Smooth muscle cell of the brain vasculature (primary cell): Measurements from ENCODE around the gene PPME1.

Experiments
- DNase-seq: peaks from one replicate; pipeline ENCODE4 v3.0.0-alpha.2; 2012; ENCODE audit warnings: low read depth, low spot score

The PPME1 gene

GRCh38 chr11:74159642-74160041 lies 11.4 kb upstream of the PPME1 start:
- no peak for DNase-seq

DNA sequence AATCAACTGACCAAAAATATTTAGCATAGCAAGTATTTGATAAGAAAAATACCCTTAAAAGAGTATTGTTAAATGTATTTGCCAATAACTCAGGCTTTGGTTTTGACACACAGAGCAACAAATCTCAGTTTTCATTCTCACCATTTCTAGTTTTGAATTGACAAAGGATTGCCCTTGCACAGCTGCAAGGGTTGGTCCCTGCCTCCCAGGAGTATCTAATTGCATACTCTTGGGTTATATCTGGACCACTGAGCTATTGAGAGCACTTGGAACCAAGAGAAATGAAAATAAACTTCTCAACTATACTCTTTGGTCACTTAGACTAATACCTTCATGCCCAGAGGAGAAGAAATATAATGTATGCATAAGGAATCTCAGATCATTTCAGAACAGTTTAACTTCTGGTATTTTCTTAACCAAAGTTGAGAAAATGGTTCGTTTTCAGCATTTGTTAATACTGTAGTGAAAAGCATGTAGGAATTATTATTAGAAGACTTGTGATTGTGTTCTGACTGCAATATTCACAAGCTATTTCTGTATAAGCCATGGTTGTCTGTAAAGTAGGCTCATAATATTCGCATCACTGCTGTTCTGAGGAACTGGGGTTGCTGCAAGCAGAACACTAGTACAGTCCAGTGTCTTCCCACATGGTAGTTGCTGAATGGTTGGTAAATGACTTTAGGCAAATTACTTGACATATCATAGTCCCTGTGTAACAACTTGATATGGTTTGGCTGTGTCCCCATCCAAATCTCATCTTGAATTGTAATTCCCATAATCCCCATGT lies 8.2 kb upstream of the PPME1 start:
- DNase-seq, result no peak

GRCh38 chr11:74168838-74169237 lies 2.3 kb upstream of the PPME1 start:
- DNase-seq, result no peak

DNA sequence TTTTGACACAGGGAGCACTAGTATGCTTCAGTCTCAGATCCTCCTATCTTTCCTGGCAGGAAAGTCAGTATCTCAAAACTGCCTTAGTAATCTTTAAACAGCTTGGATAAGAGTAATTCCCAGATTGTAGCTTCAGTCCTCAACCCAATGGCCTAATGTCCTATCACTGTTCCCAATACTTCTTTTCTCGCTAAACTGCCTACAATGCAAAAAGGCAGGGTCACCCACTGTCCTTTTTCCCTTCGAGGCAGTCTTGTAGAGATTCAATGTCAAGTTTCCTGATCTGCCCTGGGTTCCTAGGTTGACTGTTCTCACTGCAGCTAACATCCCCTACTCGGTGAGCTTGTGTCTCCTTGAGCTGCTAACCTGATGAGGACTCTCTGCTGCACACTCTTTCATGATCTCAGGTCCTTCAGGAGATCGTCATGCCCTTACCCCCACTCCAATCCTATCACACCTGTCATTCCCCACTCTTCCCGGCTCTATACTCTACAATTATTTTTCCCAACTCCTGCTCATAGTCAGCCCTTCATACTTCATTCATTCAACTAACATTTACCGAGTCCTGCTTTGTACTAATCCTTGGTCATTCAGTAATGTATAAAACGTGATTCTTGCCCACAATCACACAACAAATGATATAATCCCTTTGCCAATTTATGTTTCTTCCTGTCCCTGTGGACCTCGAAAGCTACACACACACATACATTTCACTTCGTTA lies 1.2 kb upstream of the PPME1 start:
- no peak for DNase-seq

DNA sequence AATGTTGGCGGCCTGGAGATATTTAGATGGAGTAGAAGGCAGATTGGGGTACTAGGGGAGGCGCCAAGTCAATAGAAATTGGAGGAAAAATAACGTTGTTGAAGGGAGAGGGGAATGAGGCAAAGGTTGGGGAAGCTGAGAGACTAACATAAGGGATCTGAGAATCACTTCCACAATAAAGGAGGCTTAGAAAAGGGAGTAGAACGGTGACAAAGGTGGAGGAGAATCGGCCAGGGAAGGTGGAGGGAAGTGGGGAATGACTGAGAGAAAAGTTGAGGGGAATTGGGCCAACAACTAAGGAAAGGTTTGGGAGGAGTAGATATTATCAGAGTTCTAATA lies 510 bp downstream of the PPME1 start:
- DNase-seq, result no peak

DNA sequence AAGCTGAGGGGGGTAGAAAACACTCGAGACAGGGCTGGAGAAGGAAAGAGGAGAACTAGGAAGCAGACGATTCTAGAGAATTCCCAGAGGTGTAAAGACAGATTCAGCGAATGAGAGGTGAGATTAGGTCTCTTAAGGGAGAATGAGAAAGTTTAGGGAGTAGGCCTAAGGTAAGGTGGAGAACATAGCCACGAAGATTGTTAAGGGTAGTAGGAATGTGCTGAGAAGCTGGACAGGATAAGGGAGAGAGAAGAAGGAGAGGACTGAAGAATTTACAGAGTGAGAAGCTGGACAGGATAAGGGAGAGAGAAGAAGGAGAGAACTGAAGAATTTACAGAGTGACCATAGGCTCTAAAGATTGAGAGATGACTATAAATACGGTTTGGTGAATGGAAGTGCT lies 908 bp downstream of the PPME1 start:
- DNase-seq, result no peak

DNA sequence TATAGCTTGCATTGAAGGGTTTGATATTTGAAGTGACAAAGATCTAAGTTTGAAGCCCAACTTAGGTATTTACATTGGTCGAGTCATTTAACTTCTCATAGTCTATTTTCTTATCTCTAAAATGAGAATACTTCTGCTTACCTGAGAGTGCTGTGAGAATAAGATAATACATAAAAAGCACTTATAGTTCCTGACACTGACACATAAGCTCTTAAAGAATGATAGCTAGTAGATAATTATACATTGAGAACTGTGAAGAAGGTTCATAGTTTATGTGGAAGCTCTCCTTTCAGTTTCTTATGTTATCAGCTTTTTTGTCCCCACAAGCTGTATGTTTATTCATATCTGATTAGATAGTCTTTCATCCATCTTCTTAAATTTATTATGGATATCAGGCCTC lies 4.8 kb downstream of the PPME1 start:
- no peak for DNase-seq

DNA sequence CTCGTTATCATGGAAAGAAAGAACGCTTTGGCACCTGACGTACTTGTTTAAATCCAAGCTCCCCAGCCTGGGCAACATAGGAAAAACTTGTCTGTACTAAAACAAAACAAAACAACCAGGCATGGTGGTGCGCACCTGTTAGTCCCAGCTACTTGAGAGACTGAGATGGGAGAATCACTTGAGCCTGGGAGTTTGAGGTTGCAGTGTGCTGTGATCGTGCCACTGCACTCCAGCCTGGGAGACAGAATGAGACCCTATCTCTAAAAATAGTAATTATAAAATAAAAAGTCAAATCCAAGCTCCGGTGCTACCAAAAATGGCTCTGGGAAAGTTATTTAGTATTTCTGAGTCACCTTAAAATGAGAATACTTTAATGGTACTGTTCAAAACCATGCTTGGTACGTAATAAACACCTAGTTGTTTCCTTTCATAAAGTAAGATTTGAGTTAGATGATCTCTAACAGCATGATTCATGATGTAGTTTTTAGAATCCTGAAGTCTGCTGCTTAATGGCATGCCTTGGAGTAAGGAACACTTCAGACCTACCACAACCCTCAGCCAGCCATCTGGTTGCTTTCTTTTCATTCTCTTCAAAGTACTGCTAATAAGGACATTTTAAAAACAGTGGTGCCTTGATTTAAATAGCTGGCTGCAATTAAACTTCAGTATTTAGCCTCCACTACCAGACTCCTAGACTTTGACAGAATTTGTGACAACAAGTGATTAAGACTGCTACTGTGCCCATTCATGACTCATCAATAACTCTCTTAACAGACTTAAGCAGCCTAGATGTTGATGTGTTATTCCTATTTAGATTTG lies 8.4 kb downstream of the PPME1 start:
- DNase-seq, result no peak

GRCh38 chr11:74182635-74183034 lies 11.5 kb downstream of the PPME1 start:
- DNase-seq, result no peak

- no peak for DNase-seq
Observed at GRCh38 chr11:74185285-74185684, 14.2 kb downstream of the PPME1 start.

- no peak for DNase-seq
Observed at GRCh38 chr11:74185695-74186094, 14.6 kb downstream of the PPME1 start.

DNA sequence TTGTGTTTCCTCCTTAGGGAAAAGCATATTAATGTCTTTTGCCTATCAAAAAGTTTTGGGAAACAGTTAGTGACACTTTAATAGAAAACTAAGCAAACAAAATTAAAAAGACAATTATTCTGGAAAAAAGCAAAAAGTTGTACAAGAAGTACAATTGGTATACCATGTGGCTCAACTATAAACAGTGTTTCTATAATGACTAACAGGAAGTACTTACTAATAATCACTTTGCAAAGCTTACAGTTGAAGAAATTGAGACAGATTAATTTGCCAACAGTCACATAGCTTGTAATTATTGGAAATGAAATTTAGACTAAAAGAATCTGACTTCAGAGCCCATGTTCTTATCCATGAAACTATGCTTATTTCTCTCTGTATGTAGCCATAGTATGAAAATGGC lies 24.7 kb downstream of the PPME1 start:
- DNase-seq, result no peak

- DNase-seq, result no peak
Observed at GRCh38 chr11:74196781-74197486, 25.8 kb downstream of the PPME1 start.

DNA sequence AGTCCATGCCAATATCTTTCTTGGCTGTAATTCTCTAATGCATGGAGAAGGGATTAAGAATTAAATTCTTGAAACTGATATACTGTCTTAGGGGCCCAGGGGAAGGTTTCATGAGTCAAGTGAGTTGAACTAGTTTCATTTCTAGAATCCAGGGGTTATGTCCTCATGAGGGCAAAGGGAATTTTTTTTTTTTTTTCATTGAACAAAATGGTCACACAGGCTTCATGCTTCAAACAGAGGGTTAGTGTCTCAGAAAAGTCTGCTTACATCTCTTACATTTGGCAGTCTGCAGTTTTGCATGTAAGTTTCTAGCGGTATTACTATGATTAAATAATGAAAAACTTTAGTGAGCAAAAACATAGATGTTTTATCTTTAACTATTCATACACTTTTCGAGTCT lies 32.9 kb downstream of the PPME1 start:
- DNase-seq, result no peak

DNA sequence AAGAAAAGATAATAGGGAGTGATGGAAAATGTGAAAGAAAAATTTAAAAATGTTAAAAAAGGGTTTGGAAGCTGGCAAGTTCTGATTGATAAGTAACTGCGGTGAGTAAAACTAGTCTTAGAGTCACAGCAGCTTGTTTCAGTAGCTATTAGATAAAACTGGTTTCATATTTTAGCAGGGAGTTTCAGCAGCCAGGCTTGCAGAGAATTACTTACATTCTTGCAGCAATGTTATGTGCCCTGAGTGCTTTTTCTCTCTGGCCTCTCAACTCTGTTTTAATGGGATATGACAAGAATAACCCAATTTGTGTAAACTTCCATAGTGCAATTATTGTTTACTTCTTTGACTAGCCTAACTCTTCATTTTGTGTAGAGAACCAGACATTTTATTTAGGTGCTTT lies 33.6 kb downstream of the PPME1 start:
- DNase-seq, result no peak

DNA sequence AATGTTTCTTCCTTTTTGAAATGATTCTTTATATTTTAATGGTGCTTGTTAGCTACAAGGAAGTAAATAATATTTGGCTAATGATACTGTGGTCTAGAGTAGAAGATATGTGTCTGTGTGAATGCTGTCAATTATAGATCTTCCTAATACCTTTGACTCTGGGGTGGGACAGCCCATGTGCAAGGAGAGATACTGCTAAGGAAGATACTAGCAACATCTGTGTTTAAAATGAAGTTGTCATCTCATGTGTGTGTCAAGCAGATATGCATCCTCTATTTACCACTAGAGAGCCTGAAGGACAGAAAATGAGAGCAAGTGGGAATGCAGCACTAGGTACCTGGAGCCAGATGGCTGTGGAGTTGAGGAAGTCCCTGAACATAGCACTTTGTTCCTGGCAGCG lies 34.1 kb downstream of the PPME1 start:
- DNase-seq, result no peak

DNA sequence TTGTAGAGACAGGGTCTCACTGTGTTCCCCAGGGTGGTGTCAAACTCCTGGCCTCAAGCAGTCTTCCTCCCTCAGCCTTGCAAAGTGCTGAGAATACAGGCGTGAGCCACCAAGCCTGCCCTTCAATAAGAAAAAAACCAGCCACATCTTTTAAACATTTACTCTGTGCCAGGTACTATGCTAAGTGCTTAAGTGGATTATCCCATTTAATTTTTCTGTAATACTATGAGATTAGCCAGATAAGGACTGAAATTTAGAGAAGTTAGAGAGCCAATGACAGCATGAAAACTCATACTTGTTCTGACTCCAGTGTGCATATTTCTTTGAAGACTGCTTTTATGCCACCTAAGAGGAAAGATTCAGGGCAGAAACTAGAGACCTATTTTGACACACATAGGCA lies 35.7 kb downstream of the PPME1 start:
- no peak for DNase-seq

DNA sequence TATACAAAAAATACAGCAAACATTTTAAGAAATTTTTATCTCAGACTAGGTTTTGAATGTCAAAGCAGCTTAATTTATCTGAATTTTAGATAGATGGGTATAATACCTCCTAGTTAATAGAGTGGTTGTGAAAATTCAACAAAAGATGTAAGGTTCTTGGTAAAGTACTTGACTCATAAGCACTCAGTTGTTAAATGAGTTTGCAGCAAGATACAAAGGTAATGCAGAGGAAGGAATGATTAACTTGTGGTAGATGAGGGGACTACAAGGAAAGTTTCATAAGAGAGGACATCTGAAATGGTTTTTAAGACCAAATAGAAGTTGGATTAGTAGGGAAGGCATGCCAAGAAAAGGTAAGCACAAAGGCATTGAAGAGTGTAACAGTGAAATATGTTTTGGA lies 37.4 kb downstream of the PPME1 start:
- DNase-seq, result no peak

GRCh38 chr11:74212533-74212932 lies 41.4 kb downstream of the PPME1 start:
- DNase-seq, result no peak

DNA sequence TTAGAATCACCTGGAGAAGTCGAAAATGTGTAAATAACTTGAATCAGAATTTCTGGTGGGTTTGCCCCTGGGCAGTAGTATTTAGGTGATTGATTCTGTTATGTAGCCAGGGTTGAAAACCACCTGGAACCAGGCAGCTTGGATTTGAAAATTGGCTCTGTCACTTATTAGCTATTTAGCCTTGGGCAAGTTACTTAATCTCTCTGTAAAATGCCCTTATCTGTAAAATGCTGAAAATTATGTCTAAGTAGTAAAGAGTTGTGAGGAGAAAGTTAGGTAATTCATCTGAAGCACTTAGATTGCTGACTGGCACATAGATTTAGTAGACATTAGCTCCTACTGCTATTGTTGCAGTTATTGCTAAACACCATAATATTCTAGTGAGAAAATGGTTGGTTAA lies 49.3 kb downstream of the PPME1 start:
- DNase-seq, result no peak

GRCh38 chr11:74221816-74222215 lies 50.7 kb downstream of the PPME1 start:
- no peak for DNase-seq

GRCh38 chr11:74225565-74225964 lies 54.5 kb downstream of the PPME1 start:
- no peak for DNase-seq
